ENCODE data around the gene MAGI2. TPM values are rescaled to one million over a fixed set of nuclear protein-coding genes. Genes with fewer than 3 reads are reported as not detected.

MAGI2 gene
- total RNA-seq, 1 experiment from 2014 or later: 14.3 TPM

DNA sequence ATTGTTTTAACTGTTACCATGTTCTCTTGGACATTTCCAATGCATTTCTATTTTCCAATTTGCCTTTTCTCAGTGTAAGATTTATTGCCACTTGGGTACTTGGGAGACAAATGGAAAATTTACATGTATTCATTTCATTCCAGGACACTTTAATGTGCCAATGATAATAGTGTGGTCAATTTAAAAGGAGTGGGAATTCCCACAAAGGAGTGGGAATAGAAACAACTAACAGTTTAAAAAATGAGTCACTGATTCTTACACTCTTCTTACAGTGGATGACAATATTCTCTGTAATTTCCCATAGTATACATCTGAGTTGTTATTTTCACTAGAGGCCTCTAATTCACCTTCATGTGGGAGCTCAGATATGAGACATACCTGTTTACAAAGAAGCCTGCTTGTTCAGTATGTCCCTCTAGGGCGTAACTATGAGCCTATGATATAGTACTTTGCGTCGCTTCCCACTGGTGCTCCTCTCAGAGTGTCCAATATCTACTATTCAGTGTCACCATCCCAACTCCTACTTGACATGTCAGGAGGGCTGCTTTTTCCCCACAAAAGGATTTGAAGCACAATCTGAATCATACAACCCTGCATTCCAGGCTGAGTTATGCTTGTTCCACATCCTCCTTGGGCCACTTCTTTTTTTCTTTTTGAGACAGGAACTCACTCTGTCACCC, 1353.6 kb downstream of the MAGI2 start:
- no peak overlapping the region for H3K23ac ChIP-seq (ENCODE audit: insufficient read length, low read depth, low read length)
- H3K36me3 Mint-ChIP-seq (ENCODE audit: insufficient read depth in 1 of 3, low read depth in 3 of 3): no peaks in the 10 kb centered on the region
- H4K20me1 ChIP-seq (ENCODE audit: control insufficient read depth, insufficient read depth, insufficient read length): no peaks in the 10 kb centered on the region
- H4K5ac ChIP-seq (ENCODE audit: insufficient read length, low read depth, low read length): no peak overlapping the region
- H4K8ac ChIP-seq (replicated peaks; ENCODE audit: insufficient read length, low read depth, low read length): no peak overlapping the region
- no peaks in the 10 kb centered on the region for H3K27me3 Mint-ChIP-seq (ENCODE audit: low read depth)
- H3K9ac ChIP-seq (ENCODE audit: extremely low read depth, insufficient read length, low read length): no peak overlapping the region
- H3K79me2 ChIP-seq (ENCODE audit: insufficient read depth, low read length): no peaks in the 10 kb centered on the region
- no peak overlapping the region for H3K14ac ChIP-seq (ENCODE audit: insufficient read depth, low read length)
- TF ChIP-seq, protein P1, sequence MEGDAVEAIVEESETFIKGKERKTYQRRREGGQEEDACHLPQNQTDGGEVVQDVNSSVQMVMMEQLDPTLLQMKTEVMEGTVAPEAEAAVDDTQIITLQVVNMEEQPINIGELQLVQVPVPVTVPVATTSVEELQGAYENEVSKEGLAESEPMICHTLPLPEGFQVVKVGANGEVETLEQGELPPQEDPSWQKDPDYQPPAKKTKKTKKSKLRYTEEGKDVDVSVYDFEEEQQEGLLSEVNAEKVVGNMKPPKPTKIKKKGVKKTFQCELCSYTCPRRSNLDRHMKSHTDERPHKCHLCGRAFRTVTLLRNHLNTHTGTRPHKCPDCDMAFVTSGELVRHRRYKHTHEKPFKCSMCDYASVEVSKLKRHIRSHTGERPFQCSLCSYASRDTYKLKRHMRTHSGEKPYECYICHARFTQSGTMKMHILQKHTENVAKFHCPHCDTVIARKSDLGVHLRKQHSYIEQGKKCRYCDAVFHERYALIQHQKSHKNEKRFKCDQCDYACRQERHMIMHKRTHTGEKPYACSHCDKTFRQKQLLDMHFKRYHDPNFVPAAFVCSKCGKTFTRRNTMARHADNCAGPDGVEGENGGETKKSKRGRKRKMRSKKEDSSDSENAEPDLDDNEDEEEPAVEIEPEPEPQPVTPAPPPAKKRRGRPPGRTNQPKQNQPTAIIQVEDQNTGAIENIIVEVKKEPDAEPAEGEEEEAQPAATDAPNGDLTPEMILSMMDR (conservative IDR thresholded peaks at IDR 0.05): no peak
- no peaks in the 10 kb centered on the region for H3K9me3 ChIP-seq (ENCODE audit: control insufficient read depth, low read depth, low read length)
- H3K9me3 Mint-ChIP-seq: no peaks in the 10 kb centered on the region
- H3K4me1 ChIP-seq (ENCODE audit: insufficient read depth, low read length): no peaks in the 10 kb centered on the region
- H2AFZ ChIP-seq (ENCODE audit: low read length): no peak overlapping the region
- no peak overlapping the region for H2BK15ac ChIP-seq (ENCODE audit: low read depth, low read length)
- H2BK20ac ChIP-seq (ENCODE audit: low read depth, low read length, poor library complexity, severe bottlenecking): no peak overlapping the region
- no peak overlapping the region for H3K56ac ChIP-seq (ENCODE audit: insufficient read length, low read depth, low read length)
- H3K23me2 ChIP-seq (ENCODE audit: insufficient read length, low read depth, low read length, poor library complexity, severe bottlenecking): no peaks in the 10 kb centered on the region
- no peak overlapping the region for H2AK5ac ChIP-seq (ENCODE audit: insufficient read length, low read length)
- no peak overlapping the region for H3K27ac ChIP-seq (ENCODE audit: insufficient read length, low read depth, low read length)
- H3K18ac ChIP-seq (ENCODE audit: insufficient read length, low read depth, low read length): no peak overlapping the region
- H3K4me3 Mint-ChIP-seq: no peak overlapping the region
- no peak overlapping the region for H2BK5ac ChIP-seq (ENCODE audit: insufficient read length, low read length)
- DNase-seq: no peak
- WGBS (ENCODE audit: extremely low coverage, insufficient read length, low lambda C conversion rate): no CpG with 5 or more reads among the region's 3 CpGs
- H3K4ac ChIP-seq (ENCODE audit: low read depth, low read length): no peak overlapping the region
- no peaks in the 10 kb centered on the region for H3K27me3 ChIP-seq (ENCODE audit: insufficient read depth, low read length)
- no peak overlapping the region for H3T11ph ChIP-seq (ENCODE audit: low read length)
- H3K79me1 ChIP-seq (ENCODE audit: insufficient read depth, low read depth, low read length, poor library complexity, severe bottlenecking): no peaks in the 10 kb centered on the region
- H2BK120ac ChIP-seq (ENCODE audit: low read depth, low read length, poor library complexity, severe bottlenecking): no peak overlapping the region
- no peak overlapping the region for H3K4me2 ChIP-seq (ENCODE audit: insufficient read depth, insufficient read length, low read length)
- H4K91ac ChIP-seq (ENCODE audit: insufficient read length, low read depth, low read length): no peak overlapping the region
- H3K27ac Mint-ChIP-seq: no peak overlapping the region; a peak in 1 of 7 replicates
- no peaks in the 10 kb centered on the region for H3K4me1 Mint-ChIP-seq
- no peak overlapping the region for H2BK12ac ChIP-seq (ENCODE audit: insufficient read length, low read depth, low read length)
